Measurements from ENCODE around the gene TGFBR3L.
"Not testable (repeated sequence)": the region's sequence is repeated elsewhere in the genome, so short reads cannot be mapped to it uniquely, and the experiment has no call there.

Gene TGFBR3L

DNA sequence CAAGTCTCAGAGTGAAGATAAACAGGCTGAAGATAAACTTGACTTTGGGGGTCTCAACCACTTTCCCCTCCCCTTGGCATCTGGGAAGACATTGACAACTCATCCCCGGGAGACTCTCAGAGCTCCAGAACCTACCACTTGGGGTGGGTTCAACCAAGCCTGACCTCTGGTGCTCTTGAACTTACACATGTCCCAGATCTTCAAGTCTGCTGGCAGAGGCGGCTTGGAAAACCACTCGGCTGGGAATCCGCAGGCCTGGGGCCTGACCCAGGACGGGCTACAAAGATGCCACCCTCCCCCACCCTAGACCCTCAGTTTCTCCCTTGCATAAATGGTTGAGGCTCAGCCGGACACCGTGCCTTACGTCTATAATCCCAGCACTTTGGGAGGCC is 25.8 kb upstream of the TGFBR3L start:
- Mint-ChIP-seq H3K9me3 (peaks cover 2% of the 10 kb centered on the region), H3K36me3 (peaks cover 2% of the 10 kb centered on the region), H3K27me3 (peaks cover 11% of the 10 kb centered on the region), H3K4me1 (peaks cover 3% of the 10 kb centered on the region), H3K4me3 (no peak overlapping the region), H3K27ac (no peak overlapping the region)
- ATAC-seq (ENCODE audit: low read depth): no peak
- no peak for DNase-seq (ENCODE audit: low spot score in 2 of 2)

DNA sequence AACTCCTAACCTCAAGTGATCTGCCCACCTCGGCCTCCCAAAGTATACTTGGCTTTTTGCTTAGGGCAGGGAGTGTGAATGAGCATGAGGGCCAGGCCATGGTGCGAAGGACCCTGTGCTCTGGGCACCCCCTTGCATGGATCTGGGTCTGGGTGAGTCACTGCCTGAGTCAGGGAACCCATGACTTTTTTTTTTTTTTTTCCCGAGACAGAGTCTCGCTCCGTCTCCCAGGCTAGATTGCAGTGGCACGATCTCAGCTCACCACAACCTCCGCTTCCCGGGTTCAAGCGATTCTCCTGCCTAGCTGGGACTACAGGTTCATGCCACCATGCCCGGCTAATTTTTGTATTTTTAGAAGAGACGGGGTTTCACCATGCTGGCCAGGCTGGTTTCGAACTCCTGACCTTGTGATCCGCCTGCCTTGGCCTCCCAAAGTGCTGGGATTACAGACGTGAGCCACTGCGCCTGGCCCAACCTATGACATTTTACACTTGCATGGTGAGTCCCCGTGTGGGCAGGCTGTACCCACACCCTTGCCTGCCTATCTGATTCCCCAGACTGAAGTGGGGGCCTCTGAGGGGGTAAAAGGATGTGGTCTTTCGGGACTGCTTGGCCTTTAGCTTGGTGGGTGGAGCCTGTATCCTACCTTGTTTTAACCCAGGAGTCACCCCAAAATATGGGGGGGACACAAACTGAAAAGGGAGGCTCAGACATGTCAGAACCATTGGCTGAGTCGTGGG is 21.1 kb upstream of the TGFBR3L start:
- not testable (repeated sequence) for H3K36me3 Mint-ChIP-seq; H3K27ac Mint-ChIP-seq; H3K4me3 Mint-ChIP-seq; H3K9me3 Mint-ChIP-seq; DNase-seq (ENCODE audit: low spot score in 2 of 2); H3K4me1 Mint-ChIP-seq; ATAC-seq (ENCODE audit: low read depth)
- peaks cover 22% of the 10 kb centered on the region for H3K27me3 Mint-ChIP-seq

DNA sequence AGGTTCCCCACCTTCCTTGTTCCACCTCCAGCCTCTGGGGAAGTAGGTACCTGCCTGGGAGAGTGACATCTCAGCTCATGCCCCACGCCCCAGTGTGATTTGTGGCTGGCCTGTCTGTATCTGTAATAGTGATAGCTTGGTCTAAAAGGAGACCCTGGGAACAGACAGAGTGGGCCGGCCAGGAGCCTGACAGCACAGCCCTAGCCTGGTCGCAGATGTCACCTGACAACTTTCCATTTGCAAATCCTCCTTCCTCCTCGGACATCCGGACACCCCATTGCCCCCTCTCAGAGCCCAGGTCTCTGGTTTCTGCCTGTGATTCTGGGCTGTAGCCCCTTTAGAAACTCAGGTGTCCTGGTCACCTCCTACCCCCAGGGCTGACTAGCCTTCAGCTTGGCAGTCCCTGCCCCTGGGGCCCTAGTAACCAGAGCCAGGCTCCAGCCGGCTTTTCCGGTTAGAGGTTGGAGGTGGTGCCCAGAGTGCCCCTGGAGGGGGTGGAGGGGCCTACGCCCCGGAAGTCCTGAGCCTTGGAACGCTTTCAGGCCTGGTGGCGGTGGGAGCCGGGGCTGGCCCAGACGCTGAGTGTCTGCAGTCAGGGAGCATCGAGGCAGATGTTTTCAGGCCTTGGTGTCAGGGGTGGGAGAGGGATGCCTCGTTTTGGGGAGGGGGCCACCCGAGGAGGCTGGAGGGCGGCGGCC is 19.9 kb upstream of the TGFBR3L start:
- ATAC-seq (ENCODE audit: low read depth): no peak
- Mint-ChIP-seq H3K4me3 (no peak overlapping the region), H3K9me3 (no peaks in the 10 kb centered on the region), H3K4me1 (no peaks in the 10 kb centered on the region), H3K36me3 (peaks cover 1% of the 10 kb centered on the region), H3K27ac (no peak overlapping the region), H3K27me3 (peaks cover 17% of the 10 kb centered on the region)
- no peak for DNase-seq (ENCODE audit: low spot score in 2 of 2)

DNA sequence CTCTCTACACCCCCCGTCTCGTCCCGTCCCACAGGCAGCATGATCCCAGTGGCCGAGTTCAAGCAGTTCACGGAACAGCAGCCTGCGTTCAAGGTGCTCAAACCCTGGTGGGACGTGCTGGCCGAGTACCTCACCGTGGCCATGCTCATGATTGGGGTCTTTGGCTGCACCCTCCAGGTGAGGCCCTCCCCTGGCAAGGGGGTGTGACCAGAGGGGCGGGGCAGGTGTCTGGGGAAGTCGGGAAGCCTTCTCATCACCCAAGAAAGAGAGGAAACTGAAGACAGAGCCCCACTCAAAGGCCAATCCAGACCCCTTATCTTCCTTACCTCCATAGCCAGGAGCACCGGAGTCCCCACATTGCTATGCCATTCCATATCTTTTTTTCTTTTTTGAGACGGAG is 19.1 kb upstream of the TGFBR3L start:
- Mint-ChIP-seq H3K4me3 (no peak overlapping the region), H3K4me1 (no peaks in the 10 kb centered on the region), H3K27me3 (peaks cover 17% of the 10 kb centered on the region), H3K27ac (no peak overlapping the region), H3K36me3 (peaks cover 1% of the 10 kb centered on the region), H3K9me3 (no peaks in the 10 kb centered on the region)
- DNase-seq (ENCODE audit: low spot score in 2 of 2) (no peak), ATAC-seq (ENCODE audit: low read depth) (no peak)

DNA sequence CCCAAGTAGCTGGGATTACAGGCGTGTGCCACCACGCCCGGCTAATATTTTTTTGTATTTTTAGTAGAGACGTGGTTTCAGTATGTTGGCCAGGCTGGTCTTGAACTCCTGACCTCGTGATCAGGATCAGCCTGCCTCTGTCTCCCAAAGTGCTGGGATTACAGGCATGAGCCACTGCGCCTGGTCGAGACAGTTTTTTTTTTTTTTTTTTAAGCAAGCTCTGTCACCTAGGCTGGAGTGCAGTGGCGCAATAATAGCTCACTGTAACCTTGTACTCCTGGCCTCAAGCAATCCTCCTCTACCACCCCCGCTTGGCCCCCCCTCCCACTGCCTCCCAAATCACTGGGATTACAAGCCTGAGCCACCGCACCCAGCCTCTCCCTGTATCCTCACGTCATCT is 17.3 kb upstream of the TGFBR3L start:
- Mint-ChIP-seq H3K4me1 (no peaks in the 10 kb centered on the region), H3K4me3 (no peak overlapping the region), H3K9me3 (no peaks in the 10 kb centered on the region), H3K27me3 (peaks cover 16% of the 10 kb centered on the region), H3K36me3 (peaks cover 1% of the 10 kb centered on the region), H3K27ac (no peak overlapping the region)
- DNase-seq (ENCODE audit: low spot score in 2 of 2): no peak
- no peak for ATAC-seq (ENCODE audit: low read depth)

DNA sequence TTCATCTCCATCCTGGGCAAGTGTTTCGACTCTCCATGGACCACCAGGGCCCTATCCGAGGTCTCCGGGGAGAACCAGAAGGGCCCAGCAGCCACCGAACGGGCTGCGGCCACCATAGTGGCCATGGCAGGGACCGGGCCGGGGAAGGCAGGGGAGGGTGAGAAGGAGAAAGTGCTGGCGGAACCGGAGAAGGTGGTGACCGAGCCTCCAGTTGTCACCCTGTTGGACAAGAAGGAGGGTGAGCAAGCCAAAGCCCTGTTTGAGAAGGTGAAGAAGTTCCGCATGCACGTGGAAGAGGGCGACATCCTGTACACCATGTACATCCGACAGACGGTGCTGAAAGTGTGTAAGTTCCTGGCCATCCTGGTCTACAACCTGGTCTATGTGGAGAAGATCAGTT is 15.7 kb upstream of the TGFBR3L start:
- Mint-ChIP-seq H3K9me3 (no peaks in the 10 kb centered on the region), H3K36me3 (peaks cover 1% of the 10 kb centered on the region), H3K4me1 (peaks cover 9% of the 10 kb centered on the region), H3K4me3 (no peak overlapping the region), H3K27ac (no peak overlapping the region), H3K27me3 (peaks cover 16% of the 10 kb centered on the region)
- DNase-seq (ENCODE audit: low spot score in 2 of 2) (no peak), ATAC-seq (ENCODE audit: low read depth) (no peak)

DNA sequence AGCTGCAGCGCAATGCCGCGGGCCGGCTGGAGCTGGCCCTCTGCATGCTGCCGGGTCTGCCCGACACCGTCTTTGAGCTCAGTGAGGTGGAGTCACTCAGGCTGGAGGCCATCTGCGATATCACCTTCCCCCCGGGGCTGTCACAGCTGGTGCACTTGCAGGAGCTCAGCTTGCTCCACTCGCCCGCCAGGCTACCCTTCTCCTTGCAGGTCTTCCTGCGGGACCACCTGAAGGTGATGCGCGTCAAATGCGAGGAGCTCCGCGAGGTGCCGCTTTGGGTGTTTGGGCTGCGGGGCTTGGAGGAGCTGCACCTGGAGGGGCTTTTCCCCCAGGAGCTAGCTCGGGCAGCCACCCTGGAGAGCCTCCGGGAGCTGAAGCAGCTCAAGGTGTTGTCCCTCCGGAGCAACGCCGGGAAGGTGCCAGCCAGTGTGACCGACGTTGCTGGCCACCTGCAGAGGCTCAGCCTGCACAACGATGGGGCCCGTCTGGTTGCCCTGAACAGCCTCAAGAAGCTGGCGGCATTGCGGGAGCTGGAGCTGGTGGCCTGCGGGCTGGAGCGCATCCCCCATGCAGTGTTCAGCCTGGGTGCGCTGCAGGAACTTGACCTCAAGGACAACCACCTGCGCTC is 14.8 kb upstream of the TGFBR3L start:
- peaks cover 14% of the 10 kb centered on the region for H3K4me1 Mint-ChIP-seq

DNA sequence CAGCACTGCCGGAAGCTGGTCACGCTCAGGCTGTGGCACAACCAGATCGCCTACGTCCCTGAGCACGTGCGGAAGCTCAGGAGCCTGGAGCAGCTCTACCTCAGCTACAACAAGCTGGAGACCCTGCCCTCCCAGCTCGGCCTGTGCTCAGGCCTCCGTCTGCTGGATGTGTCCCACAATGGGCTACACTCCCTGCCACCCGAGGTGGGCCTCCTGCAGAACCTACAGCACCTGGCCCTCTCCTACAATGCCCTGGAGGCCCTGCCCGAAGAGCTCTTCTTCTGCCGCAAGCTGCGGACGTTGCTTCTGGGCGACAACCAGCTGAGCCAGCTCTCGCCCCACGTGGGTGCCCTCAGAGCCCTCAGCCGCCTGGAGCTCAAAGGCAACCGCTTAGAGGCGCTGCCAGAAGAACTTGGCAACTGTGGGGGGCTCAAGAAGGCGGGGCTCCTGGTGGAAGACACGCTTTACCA is 14.2 kb upstream of the TGFBR3L start:
- DNase-seq (ENCODE audit: low spot score in 2 of 2) (no peak), ATAC-seq (ENCODE audit: low read depth) (no peak)
- Mint-ChIP-seq H3K4me3 (no peak overlapping the region), H3K27me3 (peaks cover 8% of the 10 kb centered on the region), H3K4me1 (peaks cover 17% of the 10 kb centered on the region), H3K27ac (no peak overlapping the region), H3K36me3 (peaks cover 1% of the 10 kb centered on the region), H3K9me3 (no peaks in the 10 kb centered on the region)

More for the DNA sequence above, 14.8 kb upstream of the TGFBR3L start:
- Mint-ChIP-seq H3K27me3 (peaks cover 11% of the 10 kb centered on the region), H3K4me3 (no peak overlapping the region), H3K9me3 (no peaks in the 10 kb centered on the region), H3K36me3 (peaks cover 1% of the 10 kb centered on the region), H3K27ac (no peak overlapping the region)
- no peak for DNase-seq (ENCODE audit: low spot score in 2 of 2)
- no peak for ATAC-seq (ENCODE audit: low read depth)

DNA sequence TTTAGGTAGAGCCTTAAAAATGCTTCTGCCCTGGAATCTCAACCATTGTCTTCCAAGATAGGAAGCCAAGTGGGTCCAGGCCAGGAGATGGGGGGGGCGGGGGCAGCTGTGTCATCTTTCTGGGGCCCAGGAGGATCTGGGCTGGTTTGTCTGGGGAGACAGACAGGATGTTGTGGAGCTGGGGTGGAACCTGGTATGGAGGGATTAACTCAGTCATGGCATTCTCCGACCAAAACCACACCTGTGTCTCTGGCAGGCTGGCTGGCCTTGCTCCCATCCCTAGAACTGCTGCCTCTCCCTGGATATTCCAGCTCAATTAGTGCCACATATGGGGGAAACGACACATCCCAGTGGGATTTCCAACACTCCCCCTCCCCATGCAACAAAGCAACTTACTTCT is 13.7 kb upstream of the TGFBR3L start:
- no peak for ATAC-seq (ENCODE audit: low read depth)
- peaks cover 22% of the 10 kb centered on the region for H3K4me1 Mint-ChIP-seq
- H3K9me3 Mint-ChIP-seq: no peaks in the 10 kb centered on the region
- DNase-seq (ENCODE audit: low spot score in 2 of 2): no peak
- no peak overlapping the region for H3K27ac Mint-ChIP-seq
- peaks cover 6% of the 10 kb centered on the region for H3K27me3 Mint-ChIP-seq
- H3K36me3 Mint-ChIP-seq: peaks cover 5% of the 10 kb centered on the region
- H3K4me3 Mint-ChIP-seq: no peak overlapping the region

DNA sequence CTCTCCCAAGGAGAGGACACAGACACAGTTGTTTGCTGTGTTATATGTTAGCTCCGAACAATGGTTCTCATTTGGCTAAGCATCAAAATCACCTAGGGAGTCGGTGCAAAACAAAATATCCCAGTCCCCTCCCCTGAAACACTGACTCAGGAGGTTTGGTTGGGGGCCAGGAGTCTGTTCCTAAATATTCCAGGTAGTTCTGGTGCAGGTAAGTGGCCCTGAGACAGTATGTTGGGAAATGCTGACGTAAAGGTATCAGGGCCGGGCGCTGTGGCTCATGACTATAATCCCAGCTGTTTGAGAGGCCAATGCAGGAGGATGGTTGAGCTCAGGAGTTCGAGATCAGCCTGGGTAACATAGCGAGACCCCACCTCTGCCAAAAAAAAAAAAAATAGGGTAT is 13.3 kb upstream of the TGFBR3L start:
- Mint-ChIP-seq H3K36me3 (peaks cover 7% of the 10 kb centered on the region), H3K4me3 (no peak overlapping the region), H3K27me3 (peaks cover 6% of the 10 kb centered on the region), H3K27ac (no peak overlapping the region), H3K4me1 (peaks cover 24% of the 10 kb centered on the region), H3K9me3 (no peaks in the 10 kb centered on the region)
- DNase-seq (ENCODE audit: low spot score in 2 of 2) (no peak), ATAC-seq (ENCODE audit: low read depth) (no peak)

DNA sequence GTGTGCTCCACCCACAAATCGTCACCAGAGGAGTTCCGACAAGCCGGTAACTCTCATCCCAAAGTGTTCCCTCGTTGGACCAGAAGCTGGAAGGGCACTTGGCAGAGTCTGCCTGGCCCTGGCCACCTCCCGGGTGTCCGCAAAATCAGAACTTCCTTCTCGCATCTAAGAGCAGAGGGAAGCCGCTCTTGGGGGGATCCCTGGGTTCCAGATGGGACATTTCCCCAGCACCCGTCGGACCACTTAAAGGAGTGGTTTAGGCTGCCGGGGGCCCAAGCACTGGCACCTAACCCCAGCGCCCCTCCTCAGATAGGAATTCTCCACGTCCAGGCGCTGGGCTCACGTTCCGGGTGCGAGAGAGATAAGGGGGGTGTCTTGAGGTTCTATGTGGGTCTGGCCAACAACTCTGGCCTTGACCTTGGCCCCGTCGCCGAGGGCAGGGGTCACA is 11.8 kb upstream of the TGFBR3L start:
- peaks cover 29% of the 10 kb centered on the region for H3K4me1 Mint-ChIP-seq
- H3K27me3 Mint-ChIP-seq: peaks cover 3% of the 10 kb centered on the region
- peaks cover 7% of the 10 kb centered on the region for H3K36me3 Mint-ChIP-seq
- H3K9me3 Mint-ChIP-seq: no peaks in the 10 kb centered on the region
- ATAC-seq (ENCODE audit: low read depth): no peak
- peak overlapping the region; percentile 85 for H3K4me3 Mint-ChIP-seq
- peak overlapping the region; percentile 94 for H3K27ac Mint-ChIP-seq
- DNase-seq (ENCODE audit: low spot score in 2 of 2): no peak

DNA sequence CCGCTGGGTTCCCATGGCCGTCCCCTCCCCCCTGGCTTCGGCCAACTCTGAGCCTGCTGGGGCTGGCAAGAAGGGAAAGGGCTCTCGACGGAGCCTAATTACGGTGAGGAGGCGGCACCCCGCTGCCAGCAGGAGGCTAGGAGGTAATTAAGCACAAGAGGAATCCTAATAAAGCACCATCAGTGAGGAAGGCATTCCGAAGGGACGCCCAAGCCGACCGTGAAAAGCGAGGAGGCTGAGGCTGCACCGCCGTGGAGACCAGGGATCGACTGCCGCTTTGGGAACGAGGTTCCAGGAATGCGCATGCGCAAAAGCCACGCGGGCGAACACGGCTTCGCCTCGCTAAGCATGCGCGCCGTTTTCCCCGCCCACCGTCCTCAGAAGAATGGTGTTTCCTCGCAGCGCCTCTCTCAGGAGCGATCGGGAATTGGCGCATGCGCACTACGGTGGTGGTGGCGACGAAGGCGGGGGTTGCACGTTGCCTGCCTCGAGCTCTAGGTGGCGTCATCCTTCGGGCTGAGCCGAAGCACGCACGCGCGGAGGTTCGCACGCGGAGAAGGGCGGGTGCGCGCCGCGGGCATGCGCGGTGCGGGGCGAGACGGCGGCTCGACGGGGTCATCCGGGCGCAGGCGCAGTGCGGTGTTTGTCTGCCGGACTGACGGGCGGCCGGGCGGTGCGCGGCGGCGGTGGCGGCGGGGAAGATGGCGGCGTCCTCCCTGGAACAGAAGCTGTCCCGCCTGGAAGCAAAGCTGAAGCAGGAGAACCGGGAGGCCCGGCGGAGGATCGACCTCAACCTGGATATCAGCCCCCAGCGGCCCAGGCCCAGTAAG is 11.2 kb upstream of the TGFBR3L start, which contains the start of gene MAP2K7:
TSS of gene MAP2K7 (plus strand) at position 634 of the 830 bp plus-strand sequence. CDS start at position 702, 68 bp downstream.
- H3K27ac Mint-ChIP-seq: peak within 1 kb of the TSS; percentile 94
- DNase-seq (ENCODE audit: low spot score in 2 of 2): peak; percentile 99 to 100
- peaks cover 29% of the 10 kb centered on the region for H3K4me1 Mint-ChIP-seq
- H3K27me3 Mint-ChIP-seq: peaks cover 2% of the 10 kb centered on the region
- H3K4me3 Mint-ChIP-seq: peak within 1 kb of the TSS; percentile 93
- no peaks in the 10 kb centered on the region for H3K9me3 Mint-ChIP-seq
- peak; percentile 74 for ATAC-seq (ENCODE audit: low read depth)
- peaks cover 7% of the 10 kb centered on the region for H3K36me3 Mint-ChIP-seq

DNA sequence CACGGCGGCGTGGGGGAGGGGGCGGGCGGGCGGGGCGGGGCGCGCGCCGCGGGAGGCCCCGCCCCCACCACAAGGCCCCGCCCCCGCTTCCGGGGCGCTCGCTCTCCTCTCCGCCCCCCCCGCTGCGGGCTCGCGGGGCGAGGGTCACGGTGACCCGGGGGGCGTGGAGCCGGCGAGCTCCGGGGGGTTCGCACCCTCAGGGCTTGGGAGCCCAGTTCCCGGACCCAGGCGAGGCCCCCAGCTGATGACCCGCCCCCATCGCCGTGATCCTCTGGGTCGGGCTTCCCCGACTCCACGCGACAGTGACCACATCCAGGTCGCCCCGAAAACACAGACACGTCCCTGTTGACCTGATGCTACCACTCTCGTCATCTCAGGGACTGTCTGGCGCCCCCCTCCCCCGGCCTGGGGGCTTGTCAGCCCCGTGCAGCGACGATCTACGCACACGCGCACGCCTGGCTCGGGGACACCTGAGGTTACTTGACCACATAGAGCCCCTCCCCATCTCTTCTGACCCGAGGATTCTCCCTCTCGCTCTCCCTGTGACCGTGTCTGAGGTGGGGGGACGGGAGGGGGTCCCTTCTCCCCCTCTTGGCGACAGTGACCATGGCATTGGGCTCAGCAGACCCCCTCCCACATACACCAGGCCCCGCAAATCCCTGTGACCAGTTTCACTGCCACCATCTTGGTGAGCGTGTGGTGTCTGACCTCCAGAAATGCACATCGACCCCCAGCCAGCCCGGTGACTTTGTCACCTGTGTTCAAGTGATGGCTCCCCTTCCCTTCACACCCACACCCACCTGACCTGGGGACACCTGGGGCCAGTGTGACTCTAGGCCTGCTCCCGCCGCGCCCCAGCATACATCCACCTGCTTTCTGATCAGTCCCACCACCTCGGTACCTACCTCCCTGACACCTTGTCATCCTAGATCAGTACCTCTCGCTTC is 10.3 kb upstream of the TGFBR3L start:
- Mint-ChIP-seq H3K36me3 (peaks cover 7% of the 10 kb centered on the region), H3K4me1 (peaks cover 29% of the 10 kb centered on the region), H3K27ac (peak overlapping the region; percentile 94), H3K27me3 (peaks cover under 1% of the 10 kb centered on the region), H3K4me3 (peak overlapping the region; percentile 93), H3K9me3 (no peaks in the 10 kb centered on the region)
- ATAC-seq (ENCODE audit: low read depth): peak; percentile 57
- peak; percentile 71 to 82 for DNase-seq (ENCODE audit: low spot score in 2 of 2)
